HG03558 (cell line): ENCODE measurements around the gene SOX6.
"Not testable (repeated sequence)": the region's sequence is repeated elsewhere in the genome, so short reads cannot be mapped to it uniquely, and the experiment has no call there.

Source experiments
- ATAC-seq: cut with Tn5 transposase; IDR thresholded peaks from one replicate; pipeline ENCODE4 v1.9.1; 2021; ENCODE audit warnings: moderate number of reproducible peaks; ENCODE audit not compliant: unreplicated experiment; ENCODE audit errors: extremely low read depth

SOX6 gene

DNA sequence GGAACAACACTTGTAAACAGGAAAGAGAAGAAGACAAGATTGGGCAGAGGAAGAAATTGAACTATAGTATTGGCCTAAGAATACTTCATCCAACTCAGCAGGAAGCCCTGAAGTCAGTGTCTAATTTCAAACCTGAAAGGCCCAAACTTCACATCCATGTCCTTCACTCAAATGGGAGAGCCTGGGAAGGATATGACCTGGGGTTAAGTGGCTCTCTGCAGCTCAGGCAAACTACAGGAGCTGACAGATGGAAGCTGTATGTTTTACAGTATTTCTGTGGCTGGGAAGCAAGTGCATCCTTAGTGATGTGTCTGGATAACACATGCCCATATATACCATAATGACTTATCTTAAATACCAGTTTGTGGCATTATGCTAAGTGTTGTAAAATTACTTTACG, 196.2 kb downstream of the SOX6 start:
- ATAC-seq, result no peak

DNA sequence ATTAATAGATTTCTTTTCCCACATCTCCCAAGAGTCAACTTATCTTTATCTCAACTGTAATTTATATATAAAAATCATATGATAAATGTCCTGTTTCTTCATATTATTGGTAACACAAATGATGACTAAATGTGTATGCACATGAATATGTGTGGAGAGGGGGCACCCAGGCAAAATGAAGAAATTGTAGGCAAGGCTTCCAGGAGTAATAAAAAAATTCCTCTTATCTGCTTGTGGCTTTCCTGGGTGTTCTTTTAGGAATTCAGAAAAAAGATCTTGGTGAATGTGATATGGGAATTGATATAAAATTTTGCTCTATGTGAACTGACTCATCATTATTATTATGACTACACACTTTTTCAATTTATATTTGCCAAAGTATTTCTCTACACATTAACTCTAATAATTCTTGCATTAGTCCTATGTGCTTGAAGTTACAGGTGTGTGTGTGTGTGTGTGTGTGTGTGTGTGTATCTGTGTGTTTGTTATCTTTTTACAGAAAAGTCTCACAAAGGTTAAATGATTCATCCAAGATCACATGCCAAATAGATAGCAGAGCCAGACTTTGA, 197.8 kb downstream of the SOX6 start:
- ATAC-seq, result no peak

DNA sequence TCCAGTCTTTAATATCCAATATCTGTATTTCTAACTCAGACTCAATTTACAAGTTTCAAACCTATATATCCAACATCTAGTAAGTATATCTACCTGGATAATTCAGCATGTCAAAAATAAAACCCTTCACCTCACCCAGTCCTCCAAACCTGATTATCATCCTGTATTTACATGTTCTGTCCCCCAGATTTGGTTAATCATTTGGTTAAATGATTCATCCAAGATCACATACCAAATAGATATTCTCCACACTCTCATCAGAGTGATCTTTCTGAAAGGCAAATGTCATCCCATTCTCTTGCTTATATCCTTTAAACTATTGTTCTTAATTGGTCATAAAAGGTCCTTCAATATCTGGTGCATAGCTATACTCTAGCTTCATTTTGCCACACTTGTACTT, 199.0 kb downstream of the SOX6 start:
- no peak for ATAC-seq

DNA sequence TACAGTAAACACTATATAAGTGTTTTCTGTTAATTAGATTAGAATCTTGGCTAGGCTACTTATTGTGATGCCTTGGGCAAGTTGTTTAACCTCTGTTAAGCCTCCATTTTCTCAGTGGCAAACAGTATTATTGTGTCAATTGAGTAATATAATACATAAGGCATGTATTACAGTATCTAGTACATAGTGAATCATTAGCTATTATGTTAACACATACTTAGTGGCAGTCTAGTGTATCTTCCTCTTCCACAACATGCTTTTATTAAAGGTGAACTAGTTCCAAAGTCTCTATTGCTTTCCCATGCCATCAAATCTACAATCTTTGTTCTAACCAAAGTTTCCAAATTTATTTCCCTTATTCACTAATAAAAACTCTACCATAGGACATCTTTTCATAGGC, 200.9 kb downstream of the SOX6 start:
- ATAC-seq, result no peak

DNA sequence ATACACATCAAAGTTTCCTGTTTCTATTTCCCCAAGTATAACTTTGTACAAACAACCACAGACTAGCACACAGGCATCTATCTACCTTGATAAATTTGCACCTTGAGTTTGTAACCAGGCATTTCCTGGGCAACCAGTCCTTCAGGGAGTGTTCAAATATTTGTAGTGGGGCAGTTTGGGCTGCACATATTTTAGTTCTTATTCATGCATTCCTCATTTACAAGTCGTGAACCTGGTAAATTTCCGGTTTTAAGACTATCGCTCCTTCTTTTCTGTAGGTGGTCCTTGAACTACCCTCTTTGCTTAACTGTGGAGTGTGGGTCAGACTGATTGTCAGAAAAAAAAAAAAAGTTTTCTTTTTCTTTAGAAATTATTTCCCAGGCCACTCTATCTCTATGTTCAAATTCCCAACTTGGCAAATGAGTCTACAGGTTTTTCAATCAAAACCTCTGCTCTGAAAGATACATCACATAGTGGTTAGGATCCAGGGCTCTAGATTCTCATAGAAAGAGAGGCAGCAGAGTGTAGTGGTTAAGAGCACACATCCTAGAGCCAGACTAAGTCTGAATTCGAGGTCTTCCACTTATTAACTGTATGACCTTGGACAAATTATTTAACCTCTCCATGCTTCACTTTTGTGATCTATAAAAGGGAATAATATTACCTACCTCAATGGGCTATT, 201.5 kb downstream of the SOX6 start:
- ATAC-seq, result no peak

DNA sequence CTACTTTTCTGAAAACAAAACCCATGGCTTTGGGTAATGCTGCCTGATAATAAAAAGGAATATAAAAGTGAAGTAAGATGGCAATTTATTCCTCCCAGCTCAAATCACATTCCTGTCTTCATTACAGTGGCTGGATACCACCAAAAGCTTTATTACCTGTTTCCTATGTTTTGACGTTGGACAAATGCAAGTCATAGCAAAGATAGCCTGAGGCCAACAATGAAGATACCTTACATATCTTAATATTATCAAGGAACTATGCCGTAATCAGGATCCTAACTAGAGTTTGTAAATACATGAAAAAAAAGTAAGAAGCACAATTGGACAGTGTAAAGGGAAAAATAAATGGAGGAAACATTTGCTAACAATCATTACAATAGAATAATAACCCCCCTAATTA, 202.4 kb downstream of the SOX6 start:
- no peak for ATAC-seq

DNA sequence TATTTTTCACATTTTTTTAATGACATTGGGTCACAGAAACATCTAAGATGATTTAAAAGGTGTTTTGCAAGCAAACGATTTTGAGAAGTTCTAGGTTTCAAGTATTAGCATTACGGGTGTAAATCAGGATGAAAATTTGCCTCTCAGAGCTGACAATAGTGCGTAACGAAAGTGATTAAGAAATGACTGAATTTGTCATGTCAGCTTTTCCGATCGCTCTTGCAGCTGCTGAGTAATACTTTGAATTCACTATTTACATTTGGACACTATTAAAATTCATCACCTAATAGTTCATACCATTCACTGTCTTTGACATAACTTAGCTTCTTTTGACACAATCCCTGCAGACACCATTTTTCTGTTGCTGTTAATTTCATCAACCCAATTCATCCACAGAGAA, 205.2 kb downstream of the SOX6 start:
- no peak for ATAC-seq

DNA sequence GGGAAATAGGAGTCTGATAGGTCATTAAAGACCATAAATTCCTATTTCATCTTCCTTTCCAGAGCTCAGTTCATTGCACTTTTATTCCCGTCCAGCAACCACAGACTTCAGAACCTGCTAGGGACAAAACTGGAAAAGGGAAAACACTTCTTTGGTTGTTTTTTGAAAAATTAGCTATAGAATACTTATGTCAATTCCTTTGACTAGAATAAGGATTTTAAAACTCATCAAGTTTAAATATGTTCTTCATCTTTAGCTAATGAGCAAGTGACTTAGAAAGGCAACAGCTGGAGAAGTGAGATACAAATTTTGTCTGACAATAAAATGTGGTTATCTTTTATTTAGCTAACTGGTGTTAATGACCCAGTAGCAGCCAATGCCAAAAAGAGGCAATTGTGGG, 206.9 kb downstream of the SOX6 start:
- no peak for ATAC-seq

DNA sequence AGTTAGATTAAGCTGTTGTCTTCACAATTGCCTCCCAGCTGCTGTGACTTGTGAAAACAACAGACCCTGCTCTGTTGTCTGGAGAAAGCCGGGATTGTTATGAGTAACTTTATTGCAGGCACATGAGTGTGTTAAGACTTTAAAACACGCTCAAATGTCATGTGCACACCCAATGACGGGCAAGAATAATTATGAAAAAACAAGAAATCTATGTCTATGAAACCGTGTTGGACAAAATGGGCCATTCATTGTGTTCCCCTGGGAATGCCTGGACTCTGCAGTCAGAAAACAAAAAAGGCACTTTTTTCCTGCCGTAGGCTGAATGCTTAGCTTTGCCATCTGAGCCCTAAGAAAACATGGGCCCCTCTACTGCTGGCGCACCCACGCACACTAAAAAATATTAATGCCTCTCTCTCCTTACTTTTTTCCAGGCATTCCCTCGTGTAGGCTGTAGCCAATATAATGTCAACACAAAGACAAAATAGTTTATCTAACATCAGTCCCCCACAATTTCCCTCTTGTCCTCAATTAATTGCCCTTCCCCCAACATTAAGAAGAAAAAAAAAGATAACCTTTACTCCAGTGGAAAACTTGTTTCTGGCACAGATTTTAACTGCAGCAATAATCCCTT, 207.9 kb downstream of the SOX6 start:
- no peak for ATAC-seq

DNA sequence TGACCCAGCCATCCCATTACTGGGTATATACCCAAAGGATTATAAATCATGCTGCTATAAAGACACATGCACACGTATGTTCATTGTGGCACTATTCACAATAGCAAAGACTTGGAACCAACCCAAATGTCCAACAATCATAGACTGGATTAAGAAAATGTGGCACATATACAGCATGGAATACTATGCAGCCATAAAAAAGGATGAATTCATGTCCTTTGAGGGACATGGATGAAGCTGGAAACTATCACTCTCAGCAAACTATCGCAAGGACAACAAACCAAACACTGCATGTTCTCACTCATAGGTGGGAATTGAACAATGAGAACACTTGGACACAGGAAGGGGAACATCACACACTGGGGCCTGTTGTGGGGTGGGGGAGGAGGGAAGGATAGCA, 209.4 kb downstream of the SOX6 start:
- not testable (repeated sequence) for ATAC-seq

DNA sequence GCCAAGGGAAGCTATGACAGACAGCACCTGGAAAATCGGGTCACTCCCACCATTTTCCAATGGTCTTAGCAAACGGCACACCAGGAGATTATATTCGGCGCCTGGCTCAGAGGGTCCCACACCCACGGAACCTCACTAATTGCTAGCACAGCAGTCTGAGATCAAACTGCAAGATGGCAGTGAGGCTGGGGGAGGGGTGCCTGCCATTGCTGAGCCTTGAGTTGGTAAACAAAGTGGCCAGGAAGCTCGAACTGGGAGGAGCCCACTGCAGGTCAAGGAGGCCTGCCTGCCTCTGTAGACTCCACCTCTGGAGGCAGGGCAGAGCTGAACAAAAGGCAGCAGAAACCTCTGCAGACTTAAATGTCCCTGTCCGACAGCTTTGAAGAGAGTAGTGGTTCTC, 214.7 kb downstream of the SOX6 start:
- ATAC-seq, result not testable (repeated sequence)

DNA sequence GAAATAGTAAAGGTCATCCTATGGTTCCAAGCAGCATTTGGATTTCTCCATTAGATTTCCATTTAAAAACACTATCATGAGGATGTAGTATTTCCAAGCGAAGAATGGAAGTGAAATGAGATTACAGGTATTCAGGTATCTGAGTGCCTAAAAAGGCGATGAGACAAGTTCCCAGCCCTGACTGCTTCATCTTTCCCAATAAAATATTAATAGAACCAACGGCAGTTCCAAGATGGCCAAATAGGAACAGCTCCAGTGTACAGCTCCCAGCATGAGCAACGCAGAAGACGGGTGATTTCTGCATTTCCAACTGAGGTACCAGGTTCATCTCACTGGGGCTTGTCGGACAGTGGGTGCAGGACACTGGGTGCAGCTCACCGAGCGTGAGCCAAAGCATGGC, 215.2 kb downstream of the SOX6 start:
- ATAC-seq, result not testable (repeated sequence)

DNA sequence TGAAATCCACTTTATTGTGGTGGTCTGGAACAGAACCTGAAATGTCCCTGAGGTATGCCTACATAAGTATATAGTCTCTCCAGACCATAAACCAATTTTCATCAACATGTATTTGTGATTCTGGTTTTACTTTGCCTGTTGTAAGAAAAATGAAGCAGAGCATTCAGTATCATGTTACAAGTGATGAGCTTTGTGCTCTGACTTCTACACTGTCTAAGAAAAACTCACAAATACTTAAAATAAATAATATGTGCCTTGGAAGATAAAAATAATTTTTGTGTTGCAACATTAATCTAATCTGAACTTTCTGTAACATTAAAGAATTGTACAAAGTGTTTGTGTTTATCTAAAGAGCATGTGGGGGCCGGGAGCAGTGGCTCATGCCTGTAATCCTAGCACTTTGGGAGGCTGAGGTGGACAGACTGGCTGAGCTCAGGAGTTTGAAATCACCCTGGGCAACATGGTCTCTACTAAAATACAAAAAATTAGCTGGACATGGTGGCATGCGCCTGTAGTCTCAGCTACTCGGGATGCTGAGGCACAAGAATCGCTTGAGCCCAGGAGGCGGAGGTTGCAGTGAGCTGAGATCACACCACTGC, 219.5 kb downstream of the SOX6 start:
- no peak for ATAC-seq

DNA sequence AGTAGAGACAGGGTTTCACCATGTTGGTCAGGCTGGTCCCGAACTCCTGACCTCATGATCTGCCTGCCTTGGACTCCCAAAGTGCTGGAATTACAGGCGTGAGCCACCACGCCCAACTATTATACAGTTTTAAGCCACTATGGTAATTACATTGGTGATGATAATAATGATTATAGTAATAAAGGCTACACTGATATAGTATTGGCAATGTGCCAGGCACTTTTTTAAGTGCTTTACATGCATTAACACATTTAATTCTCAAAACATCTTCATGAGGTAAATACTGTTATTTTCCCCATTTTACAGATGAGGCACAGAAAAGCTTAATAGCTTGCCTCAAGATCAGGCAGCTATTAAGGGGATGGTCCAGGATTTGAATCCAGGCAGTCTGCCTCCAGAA, 222.5 kb downstream of the SOX6 start:
- no peak for ATAC-seq

DNA sequence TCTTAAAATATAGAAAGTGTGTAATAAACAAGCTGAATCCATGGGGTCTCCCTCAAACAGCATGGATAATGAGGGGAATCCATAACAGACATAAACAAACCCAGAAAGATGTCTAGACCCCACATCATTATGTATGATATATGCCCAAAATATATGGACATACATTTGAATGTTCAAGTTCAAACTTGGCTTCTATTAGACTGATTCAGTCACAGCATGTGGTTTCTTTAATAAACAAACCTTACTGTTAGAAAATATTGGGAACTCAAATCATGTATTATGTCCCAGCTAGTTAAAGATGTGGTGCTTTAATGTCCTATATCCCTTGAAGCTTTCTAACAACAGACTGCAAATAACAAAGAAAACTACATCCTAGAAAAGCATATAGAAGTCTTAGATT, 228.6 kb downstream of the SOX6 start:
- no peak for ATAC-seq

DNA sequence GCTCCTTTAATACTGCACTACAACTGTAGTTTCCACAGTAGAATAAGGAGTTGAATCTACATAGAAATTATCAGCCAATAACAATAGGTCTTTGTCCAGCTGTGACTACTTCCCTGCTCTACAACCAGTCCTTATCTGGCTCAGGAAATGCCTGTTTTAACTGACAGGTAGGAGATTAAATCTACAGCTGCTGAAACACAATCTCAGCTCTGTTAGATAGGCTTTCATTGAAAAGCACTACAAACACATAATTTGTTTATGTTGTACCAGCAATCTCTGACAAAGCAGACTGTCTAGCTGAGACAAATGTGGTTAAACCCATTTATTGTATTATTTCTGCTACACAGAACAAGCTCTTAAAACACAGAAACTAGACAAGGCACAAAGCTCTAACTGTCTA, 230.0 kb downstream of the SOX6 start:
- ATAC-seq, result no peak

DNA sequence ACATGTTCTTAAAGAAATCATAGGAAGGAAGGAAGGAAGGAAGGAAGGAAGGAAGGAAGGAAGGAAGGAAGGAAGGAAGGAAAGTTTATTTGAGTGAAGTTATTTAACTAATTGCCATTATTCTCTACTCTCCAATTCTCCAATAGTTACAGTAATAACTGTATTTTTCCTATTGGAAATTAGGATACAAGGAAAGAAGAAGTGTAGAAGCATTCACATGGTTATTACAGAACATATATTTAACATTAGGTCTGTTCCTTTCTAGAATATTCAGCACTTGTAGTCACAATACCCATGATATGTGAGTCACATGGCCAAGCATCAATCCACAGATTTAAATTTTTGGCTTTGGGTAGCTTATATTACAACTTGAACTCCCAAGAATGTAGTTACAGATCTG, 230.6 kb downstream of the SOX6 start:
- ATAC-seq, result no peak

DNA sequence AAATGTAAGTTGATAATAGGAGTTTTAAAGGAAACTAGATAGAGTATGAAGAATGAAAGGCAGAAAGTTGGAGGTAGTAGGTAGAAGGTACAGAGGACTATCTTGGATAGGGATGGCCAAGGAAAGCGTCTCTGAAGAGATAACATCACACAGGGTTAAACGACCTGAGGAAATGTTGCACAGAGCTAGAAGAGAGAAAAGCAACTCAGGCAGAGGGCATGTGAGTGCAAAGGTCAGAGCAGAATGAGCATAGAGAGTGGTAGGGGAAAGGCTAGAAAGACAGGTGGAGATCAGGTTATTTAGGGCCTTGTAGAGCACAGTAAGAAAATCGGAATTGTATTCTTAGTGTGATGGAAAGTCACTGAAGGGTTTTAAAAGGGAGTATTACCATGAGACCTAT, 232.0 kb downstream of the SOX6 start:
- no peak for ATAC-seq

DNA sequence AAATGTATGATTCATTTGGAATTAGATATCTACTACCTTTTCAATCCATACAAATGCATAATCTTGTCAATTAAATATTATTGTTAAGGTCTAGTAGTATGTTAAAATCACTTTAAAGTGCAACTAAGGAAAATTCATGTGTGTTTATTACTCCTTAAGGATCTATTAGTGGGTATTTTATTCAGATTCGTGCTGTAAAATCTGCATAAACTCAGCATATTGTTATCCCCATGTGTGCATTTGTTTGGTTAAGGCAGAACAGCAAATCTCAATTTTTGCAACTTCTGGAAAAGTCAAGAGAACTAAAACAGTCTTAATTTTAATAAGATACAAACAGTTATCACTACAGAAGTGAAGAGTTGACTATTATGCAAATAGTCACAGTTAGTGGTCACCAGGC, 234.5 kb downstream of the SOX6 start:
- no peak for ATAC-seq

DNA sequence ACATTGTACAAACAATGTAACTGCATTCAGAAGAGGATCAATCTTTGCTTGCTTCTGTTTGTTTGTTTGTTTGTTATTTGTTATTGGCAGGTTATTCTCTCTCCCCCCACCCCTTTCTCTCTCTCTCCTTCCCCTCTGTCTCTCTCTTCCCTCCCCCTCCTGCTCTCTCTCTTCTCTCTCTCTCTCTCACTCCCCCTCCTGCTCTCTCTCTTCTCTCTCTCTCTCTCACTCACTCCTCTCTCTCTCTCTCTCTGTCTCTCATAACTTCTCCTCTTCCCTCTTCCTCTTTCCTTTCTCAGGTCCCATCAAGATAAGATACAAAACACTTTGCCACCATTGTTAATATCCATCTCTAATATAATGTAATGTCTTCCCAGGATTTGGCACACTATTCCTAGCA, 236.3 kb downstream of the SOX6 start:
- no peak for ATAC-seq

DNA sequence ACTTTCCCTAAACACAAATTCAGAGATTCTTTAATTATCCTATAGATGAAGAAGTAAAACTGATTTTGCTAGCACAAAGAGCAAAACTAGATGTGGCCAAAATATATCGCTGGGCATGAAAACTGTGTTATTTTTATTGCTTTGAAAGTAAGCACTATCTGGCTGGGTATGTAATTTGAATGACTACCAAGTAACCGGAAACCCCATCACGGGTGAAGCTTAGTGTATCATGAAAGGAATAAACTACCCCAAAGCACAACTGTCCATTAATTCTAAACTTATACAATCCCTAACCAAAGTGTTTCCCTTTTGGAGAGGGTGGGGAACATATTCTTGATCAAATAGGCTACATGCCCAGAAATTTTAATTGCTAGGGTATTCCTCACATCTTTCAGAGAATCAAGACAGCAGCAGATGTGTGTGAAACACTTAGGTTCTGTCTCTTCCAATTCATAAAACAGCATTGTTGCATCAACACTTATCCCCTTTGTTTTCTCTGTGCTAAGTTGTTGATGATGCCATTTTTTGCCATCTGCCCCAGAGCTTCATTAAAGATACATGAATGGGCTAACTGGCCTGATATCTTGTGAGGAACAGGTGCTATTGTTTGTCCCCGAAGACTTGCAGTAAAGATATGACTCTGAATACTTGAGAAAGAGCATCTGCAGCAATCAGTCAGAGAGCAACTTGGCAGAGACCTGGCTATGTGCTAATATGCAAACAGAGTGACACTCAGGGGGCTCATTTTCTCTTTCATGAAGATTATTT, 238.2 kb downstream of the SOX6 start:
- no peak for ATAC-seq
